Panc1 (cell line): Measurements from ENCODE around the gene PRCD. TPM values are rescaled to one million over a fixed set of nuclear protein-coding genes. Genes with fewer than 3 reads are reported as not detected.

ENCODE experiments used
- ATAC-seq: fragments of 200-7000 bp; cut with Tn5 transposase; 2 replicates; pipeline ENCODE4 v1.9.1; 2020; ENCODE audit warnings: mild to moderate bottlenecking, moderate library complexity
- BruUV-seq: library from RNA; stranded (reverse); fragments of 400-500 nt; replicated peaks from 2 replicates; lab custom pipeline; 2021; lab: Mats Ljungman, UMichigan
- CTCF ChIA-PET: fragments of 300-600 bp; sonication (Branson Sonifier 250); formaldehyde crosslinking; loops from one replicate; lab custom pipeline; 2022; ENCODE audit warnings: antibody characterized with exemption; lab: Charles Lee
- POLR2A ChIA-PET: fragments of 300-600 bp; sonication (Branson Sonifier 250); formaldehyde crosslinking; loops from one replicate; lab custom pipeline; 2022; ENCODE audit warnings: antibody characterized with exemption; lab: Charles Lee
- DNase-seq: peaks from one replicate; pipeline ENCODE4 v3.0.0-alpha.2; 2010; ENCODE audit warnings: low read depth, low spot score
- H3K27ac ChIP-seq: 2 replicates; pipeline ENCODE4 v1.5.1; 2011; ENCODE audit warnings: mild to moderate bottlenecking, low read length, inconsistent platforms
- H3K27me3 ChIP-seq: fragments of 200-500 bp; sonication (Bioruptor generic); 2 replicates; pipeline ENCODE4 v1.6.0; 2014; ENCODE audit warnings: low read length, inconsistent platforms; ENCODE audit not compliant: control insufficient read depth, insufficient read depth
- H3K36me3 ChIP-seq: fragments of 200-500 bp; sonication (Bioruptor generic); 2 replicates; pipeline ENCODE4 v1.5.1; 2014; ENCODE audit warnings: inconsistent platforms, mild to moderate bottlenecking, low read length, moderate library complexity; ENCODE audit not compliant: control insufficient read depth, insufficient read depth
- H3K4me1 ChIP-seq: 2 replicates; pipeline ENCODE4 v1.5.1; 2011; ENCODE audit warnings: inconsistent platforms, mild to moderate bottlenecking, low read length, moderate library complexity; ENCODE audit not compliant: control insufficient read depth, insufficient read depth
- H3K4me3 ChIP-seq, 2 experiments: 2 replicates each; pipeline ENCODE4 v1.5.1; 2011 to 2012; ENCODE audit warnings: low read depth in 2 of 2, low read length in 2 of 2, mild to moderate bottlenecking in 2 of 2, inconsistent platforms in 1 of 2, moderate library complexity in 1 of 2
- H3K9me3 ChIP-seq: fragments of 200-500 bp; sonication (Bioruptor generic); 2 replicates; pipeline ENCODE4 v1.5.1; 2014; ENCODE audit warnings: low read depth, mild to moderate bottlenecking, inconsistent platforms, low read length, moderate library complexity; ENCODE audit not compliant: control insufficient read depth, insufficient read depth
- CTCF ChIP-seq: fragments of 450-650 bp; IDR thresholded peaks from 2 replicates; pipeline ENCODE4 v1.5.1; 2017; ENCODE audit warnings: mild to moderate bottlenecking
- POLR2AphosphoS5 ChIP-seq: IDR thresholded peaks from 2 replicates; pipeline ENCODE4 v1.6.1; 2012; ENCODE audit warnings: mild to moderate bottlenecking, low read depth, low read length, moderate library complexity
- SIN3A ChIP-seq: IDR thresholded peaks from 2 replicates; pipeline ENCODE4 v1.6.1; 2012; ENCODE audit warnings: low read depth, mild to moderate bottlenecking, low read length, moderate library complexity, borderline replicate concordance; ENCODE audit not compliant: insufficient read depth
- TCF7L2 ChIP-seq: IDR thresholded peaks from 2 replicates; pipeline ENCODE4 v1.6.1; 2011; ENCODE audit warnings: mild to moderate bottlenecking, low read depth, low read length, inconsistent platforms
- in situ Hi-C: cut with HindIII; loops from 2 replicates; pipeline ENCODE4 v1.10.0; 2016; ENCODE audit warnings: low sequenced_read_pairs, low pct_unique_long_range_greater_than_20kb
- intact Hi-C: fragments of 100-400 bp; cut with micrococcal nuclease; formaldehyde crosslinking; loops from one replicate; pipeline ENCODE4 v1.10.0; 2022; ENCODE audit not compliant: unreplicated experiment
- total RNA-seq: library from RNA; stranded (reverse); gene quantifications from one replicate; pipeline ENCODE4 v1.2.1, GENCODE V29; 2021; ENCODE audit not compliant: unreplicated experiment
- TF ChIP-seq, protein P1 (sequence below), 2 experiments: IDR thresholded peaks; 2 replicates each; pipeline ENCODE4 v1.6.1; 2011 to 2012; ENCODE audit warnings: low read depth in 2 of 2, control low read depth in 1 of 2, low read length in 1 of 2, mild to moderate bottlenecking in 1 of 2, moderate library complexity in 1 of 2; ENCODE audit not compliant: insufficient read depth in 1 of 2

The PRCD gene
- total RNA-seq, 1 experiment from 2014 or later, result 0.54 TPM

DNA sequence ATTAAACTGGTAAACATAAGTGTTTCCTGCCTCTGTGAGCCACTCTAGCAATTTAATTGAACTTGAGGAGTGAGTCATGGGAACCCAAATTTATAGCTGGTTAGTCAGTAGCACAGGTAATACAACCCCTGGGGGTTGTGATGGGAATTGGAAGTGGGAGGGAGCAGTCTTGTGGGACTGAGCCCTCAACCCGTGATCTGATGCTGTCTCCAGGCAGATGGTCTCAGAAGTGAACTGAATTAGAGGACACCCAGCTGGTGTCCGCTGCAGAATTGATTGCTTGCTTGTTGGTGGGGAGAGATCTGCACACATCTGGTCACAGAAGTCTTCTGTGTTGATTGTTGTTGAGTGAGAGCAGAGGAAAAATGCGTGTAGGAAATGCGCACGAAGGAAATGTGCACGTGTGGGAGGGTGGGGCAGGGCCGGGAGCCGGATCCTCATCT, 53.6 kb downstream of the PRCD start:
- ATAC-seq (0 out of 2 replicates have a peak, but pooled peaks have one; percentile 10), DNase-seq (no peak)
- no peaks in the 10 kb centered on the region for H3K27me3 ChIP-seq
- BruUV-seq, result no TSS peak
- H3K9me3 ChIP-seq, result no peaks in the 10 kb centered on the region
- no peak overlapping the region for H3K4me3 ChIP-seq
- no peak overlapping the region for H3K27ac ChIP-seq
- intact Hi-C loops, result no loop called here
- H3K36me3 ChIP-seq, result no peaks in the 10 kb centered on the region
- TF ChIP-seq TCF7L2 (no peak), SIN3A (no peak), CTCF (no peak), POLR2AphosphoS5 (no peak)
- TF ChIP-seq, protein P1, sequence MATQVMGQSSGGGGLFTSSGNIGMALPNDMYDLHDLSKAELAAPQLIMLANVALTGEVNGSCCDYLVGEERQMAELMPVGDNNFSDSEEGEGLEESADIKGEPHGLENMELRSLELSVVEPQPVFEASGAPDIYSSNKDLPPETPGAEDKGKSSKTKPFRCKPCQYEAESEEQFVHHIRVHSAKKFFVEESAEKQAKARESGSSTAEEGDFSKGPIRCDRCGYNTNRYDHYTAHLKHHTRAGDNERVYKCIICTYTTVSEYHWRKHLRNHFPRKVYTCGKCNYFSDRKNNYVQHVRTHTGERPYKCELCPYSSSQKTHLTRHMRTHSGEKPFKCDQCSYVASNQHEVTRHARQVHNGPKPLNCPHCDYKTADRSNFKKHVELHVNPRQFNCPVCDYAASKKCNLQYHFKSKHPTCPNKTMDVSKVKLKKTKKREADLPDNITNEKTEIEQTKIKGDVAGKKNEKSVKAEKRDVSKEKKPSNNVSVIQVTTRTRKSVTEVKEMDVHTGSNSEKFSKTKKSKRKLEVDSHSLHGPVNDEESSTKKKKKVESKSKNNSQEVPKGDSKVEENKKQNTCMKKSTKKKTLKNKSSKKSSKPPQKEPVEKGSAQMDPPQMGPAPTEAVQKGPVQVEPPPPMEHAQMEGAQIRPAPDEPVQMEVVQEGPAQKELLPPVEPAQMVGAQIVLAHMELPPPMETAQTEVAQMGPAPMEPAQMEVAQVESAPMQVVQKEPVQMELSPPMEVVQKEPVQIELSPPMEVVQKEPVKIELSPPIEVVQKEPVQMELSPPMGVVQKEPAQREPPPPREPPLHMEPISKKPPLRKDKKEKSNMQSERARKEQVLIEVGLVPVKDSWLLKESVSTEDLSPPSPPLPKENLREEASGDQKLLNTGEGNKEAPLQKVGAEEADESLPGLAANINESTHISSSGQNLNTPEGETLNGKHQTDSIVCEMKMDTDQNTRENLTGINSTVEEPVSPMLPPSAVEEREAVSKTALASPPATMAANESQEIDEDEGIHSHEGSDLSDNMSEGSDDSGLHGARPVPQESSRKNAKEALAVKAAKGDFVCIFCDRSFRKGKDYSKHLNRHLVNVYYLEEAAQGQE (IDR thresholded peaks at IDR 0.05; ENCODE audit: insufficient read depth in 1 of 2, low read depth in 2 of 2, low read length in 1 of 2), result no peak
- ChIA-PET POLR2A (no interaction called here), CTCF (no interaction called here)
- H3K4me1 ChIP-seq, result 0 out of 2 replicates have a peak, but pooled peaks cover 2% of the 10 kb centered on the region
- in situ Hi-C loops, result no loop called here

DNA sequence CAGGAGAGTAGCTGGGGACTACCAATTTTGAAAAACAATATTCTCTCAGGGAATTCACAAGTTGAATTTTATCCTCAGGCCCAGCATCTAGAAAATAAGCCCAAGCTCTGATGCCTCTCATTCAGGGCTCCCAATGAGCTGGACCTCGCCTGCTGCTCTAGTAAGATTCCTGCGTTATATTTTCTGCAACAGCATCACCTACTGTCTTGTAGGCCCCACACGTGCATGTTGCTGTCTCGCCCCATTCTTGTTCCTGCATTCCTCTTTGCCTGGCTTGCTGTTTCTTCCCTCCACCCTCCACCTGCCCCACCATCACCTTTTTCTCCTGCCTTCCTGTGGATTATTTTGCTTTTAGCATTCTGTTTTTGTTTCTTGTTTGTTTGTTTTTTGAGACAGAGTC, 54.1 kb downstream of the PRCD start:
- Histone ChIP-seq H3K4me3 (no peak overlapping the region), H3K27ac (no peak overlapping the region), H3K9me3 (no peaks in the 10 kb centered on the region), H3K36me3 (no peaks in the 10 kb centered on the region), H3K27me3 (no peaks in the 10 kb centered on the region), H3K4me1 (0 out of 2 replicates have a peak, but pooled peaks cover 2% of the 10 kb centered on the region)
- BruUV-seq, result no TSS peak
- CTCF ChIA-PET, result interaction anchor here (0.5 kb wide), 1 partner anchor 26 kb away, joined by 5 read pairs; no protein-coding TSS in a partner anchor
- no peak for DNase-seq
- TF ChIP-seq SIN3A (no peak), TCF7L2 (no peak)
- in situ Hi-C loops, result no loop called here
- ATAC-seq, result peak; percentile 61; the same call in 1 of the 2 replicates
- intact Hi-C loops, result no loop called here
- POLR2A ChIA-PET, result no interaction called here

- 0 out of 2 replicates have a peak, but pooled peaks cover 2% of the 10 kb centered on the region for H3K4me1 ChIP-seq
- H3K36me3 ChIP-seq, result no peaks in the 10 kb centered on the region
- ChIA-PET CTCF (no interaction called here), POLR2A (no interaction called here)
- intact Hi-C loops (no loop called here), in situ Hi-C loops (no loop called here)
- DNase-seq, result no peak
- no peaks in the 10 kb centered on the region for H3K27me3 ChIP-seq
- BruUV-seq, result no TSS peak
- no peak overlapping the region for H3K4me3 ChIP-seq
- no peak for ATAC-seq
- TF ChIP-seq, protein P1 (IDR thresholded peaks at IDR 0.05; ENCODE audit: insufficient read depth in 1 of 2, low read depth in 2 of 2, low read length in 1 of 2), result no peak
- TF ChIP-seq SIN3A (no peak), POLR2AphosphoS5 (no peak), TCF7L2 (no peak), CTCF (no peak)
- H3K27ac ChIP-seq, result no peak overlapping the region
- H3K9me3 ChIP-seq, result no peaks in the 10 kb centered on the region
Measured at GRCh38 chr17:76594690-76595089, 54.8 kb downstream of the PRCD start.
